NB4 (cell line): Measurements from ENCODE around the gene IDH1.

ENCODE experiments used
- POLR2A ChIP-seq: IDR thresholded peaks from 2 replicates; pipeline ENCODE4 v1.6.1; 2011; ENCODE audit warnings: mild to moderate bottlenecking; ENCODE audit not compliant: insufficient read length; ENCODE audit errors: extremely low read depth
- TF ChIP-seq, protein P1 (sequence below): IDR thresholded peaks from one replicate; pipeline ENCODE4 v1.5.1; 2012; ENCODE audit warnings: low read depth, low read length

DNA sequence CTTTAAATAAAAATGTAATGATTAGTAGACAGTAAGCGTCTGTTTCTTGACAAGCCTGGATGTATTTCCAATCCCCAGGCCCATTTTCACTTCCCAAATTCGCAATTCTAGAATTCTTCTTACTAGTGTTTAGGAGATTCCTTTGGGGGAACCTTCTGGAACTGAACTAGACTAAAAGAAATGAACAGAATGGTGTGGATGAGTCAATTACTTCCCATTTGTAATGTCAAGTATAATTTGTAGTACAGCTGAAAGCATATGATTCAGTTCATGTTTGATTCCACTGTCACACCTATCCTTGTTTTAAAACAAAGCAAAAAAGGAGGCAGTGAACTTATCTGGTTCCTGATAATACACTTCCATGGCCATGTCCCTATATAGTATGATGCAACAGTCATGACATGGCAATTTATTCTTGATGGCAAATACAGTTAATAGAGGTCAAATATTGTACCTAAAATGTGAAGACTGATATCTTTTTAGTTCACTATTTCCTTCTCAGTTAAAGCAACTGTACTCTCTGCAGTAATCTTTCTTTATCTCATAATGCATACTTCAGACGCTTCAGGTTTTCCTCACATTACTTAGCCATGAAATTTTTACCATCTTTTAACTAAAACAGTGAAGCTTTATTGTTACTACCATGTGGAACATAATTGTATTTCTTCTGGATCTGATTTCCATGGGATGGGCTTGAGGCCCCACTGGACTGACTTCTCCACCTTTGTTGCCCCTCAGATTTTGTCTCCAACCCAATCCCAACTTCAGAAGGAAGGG lies 2.0 kb downstream of the IDH1 start:
- TF ChIP-seq POLR2A, result no peak
- TF ChIP-seq, protein P1, sequence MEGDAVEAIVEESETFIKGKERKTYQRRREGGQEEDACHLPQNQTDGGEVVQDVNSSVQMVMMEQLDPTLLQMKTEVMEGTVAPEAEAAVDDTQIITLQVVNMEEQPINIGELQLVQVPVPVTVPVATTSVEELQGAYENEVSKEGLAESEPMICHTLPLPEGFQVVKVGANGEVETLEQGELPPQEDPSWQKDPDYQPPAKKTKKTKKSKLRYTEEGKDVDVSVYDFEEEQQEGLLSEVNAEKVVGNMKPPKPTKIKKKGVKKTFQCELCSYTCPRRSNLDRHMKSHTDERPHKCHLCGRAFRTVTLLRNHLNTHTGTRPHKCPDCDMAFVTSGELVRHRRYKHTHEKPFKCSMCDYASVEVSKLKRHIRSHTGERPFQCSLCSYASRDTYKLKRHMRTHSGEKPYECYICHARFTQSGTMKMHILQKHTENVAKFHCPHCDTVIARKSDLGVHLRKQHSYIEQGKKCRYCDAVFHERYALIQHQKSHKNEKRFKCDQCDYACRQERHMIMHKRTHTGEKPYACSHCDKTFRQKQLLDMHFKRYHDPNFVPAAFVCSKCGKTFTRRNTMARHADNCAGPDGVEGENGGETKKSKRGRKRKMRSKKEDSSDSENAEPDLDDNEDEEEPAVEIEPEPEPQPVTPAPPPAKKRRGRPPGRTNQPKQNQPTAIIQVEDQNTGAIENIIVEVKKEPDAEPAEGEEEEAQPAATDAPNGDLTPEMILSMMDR, result no peak
